ENCODE results near the gene NDUFS5. TPM values are rescaled to one million over a fixed set of nuclear protein-coding genes. Genes with fewer than 3 reads are reported as not detected.
A peak's percentile ranks its signal among the peaks of the same experiment; 100 is the strongest.
"Not testable (repeated sequence)": the region's sequence is repeated elsewhere in the genome, so short reads cannot be mapped to it uniquely, and the experiment has no call there.

NDUFS5 gene
- total RNA-seq, 2 donors from 2014 or later, result 192 to 243 TPM

GRCh38 chr1:39003794-39004193 lies 22.4 kb upstream of the NDUFS5 start:
- no peaks in the 10 kb centered on the region for H3K9me3 ChIP-seq
- intact Hi-C loops (cut with DNase I), result no loop called here
- DNase-seq (no peak), ATAC-seq (no peak)
- TF ChIP-seq POLR2A (IDR thresholded peaks at IDR 0.05) (no peak), CTCF (IDR thresholded peaks at IDR 0.05) (no peak)
- peaks cover 7 to 40% of the 10 kb centered on the region in 2 donors for H3K36me3 ChIP-seq (replicated peaks in 1 of 2; ENCODE audit: insufficient read depth in 1 of 2, low read depth in 2 of 2)
- H3K4me3 ChIP-seq, result no peak overlapping the region
- H3K27me3 ChIP-seq, result no peaks in the 10 kb centered on the region
- WGBS, 2 donors, result 64 to 67% methylated on average over 2 of the region's 2 CpGs
- no peak overlapping the region for H3K27ac ChIP-seq
- no peaks in the 10 kb centered on the region for H3K4me1 ChIP-seq

- Histone ChIP-seq H3K4me3 (no peak overlapping the region), H3K27ac (no peak overlapping the region), H3K9me3 (no peaks in the 10 kb centered on the region), H3K4me1 (no peaks in the 10 kb centered on the region), H3K36me3 (replicated peaks in 1 of 2; ENCODE audit: insufficient read depth in 1 of 2, low read depth in 2 of 2) (peaks cover 7 to 37% of the 10 kb centered on the region in 2 donors), H3K27me3 (no peaks in the 10 kb centered on the region)
- 85% methylated on average over 1 to 2 of the region's 2 CpGs for WGBS, 2 donors
- DNase-seq (no peak), ATAC-seq (no peak)
- TF ChIP-seq CTCF (IDR thresholded peaks at IDR 0.05), result no peak
- no peak for TF ChIP-seq POLR2A (IDR thresholded peaks at IDR 0.05)
- intact Hi-C loops (cut with DNase I), result no loop called here
Measured at GRCh38 chr1:39006287-39006686, 19.9 kb upstream of the NDUFS5 start.

- Histone ChIP-seq H3K4me3 (no peak overlapping the region), H3K27me3 (no peaks in the 10 kb centered on the region), H3K36me3 (replicated peaks in 1 of 2; ENCODE audit: insufficient read depth in 1 of 2, low read depth in 2 of 2) (peaks cover 7 to 31% of the 10 kb centered on the region in 2 donors), H3K4me1 (no peaks in the 10 kb centered on the region), H3K27ac (no peak overlapping the region), H3K9me3 (no peaks in the 10 kb centered on the region)
- intact Hi-C loops (cut with DNase I), result no loop called here
- no peak for DNase-seq
- ATAC-seq, result no peak
- no peak for TF ChIP-seq POLR2A (IDR thresholded peaks at IDR 0.05)
- TF ChIP-seq CTCF (IDR thresholded peaks at IDR 0.05), result no peak
- WGBS, 2 donors, result 91 to 95% methylated on average over 13 of the region's 13 CpGs
Measured at GRCh38 chr1:39006726-39007645, 19.2 kb upstream of the NDUFS5 start.

- H3K9me3 ChIP-seq; H3K4me1 ChIP-seq; H3K4me3 ChIP-seq; ATAC-seq; H3K36me3 ChIP-seq (replicated peaks in 1 of 2; ENCODE audit: insufficient read depth in 1 of 2, low read depth in 2 of 2); H3K27ac ChIP-seq; intact Hi-C loops (cut with DNase I); H3K27me3 ChIP-seq; DNase-seq: not testable (repeated sequence)
- WGBS, 2 donors, result 90 to 91% methylated on average over 8 of the region's 8 CpGs
Measured at GRCh38 chr1:39014956-39015355, 11.2 kb upstream of the NDUFS5 start.

GRCh38 chr1:39016604-39017171 lies 9.5 kb upstream of the NDUFS5 start:
- ATAC-seq (peak; percentile 45), DNase-seq (peak in 1 of 4 donors; percentile 25)
- intact Hi-C loops (cut with DNase I), result no loop called here
- no peaks in the 10 kb centered on the region for H3K27me3 ChIP-seq
- 66 to 77% methylated on average over 9 to 10 of the region's 10 CpGs for WGBS, 2 donors
- H3K36me3 ChIP-seq (replicated peaks in 1 of 2; ENCODE audit: insufficient read depth in 1 of 2, low read depth in 2 of 2), result no peaks in the 10 kb centered on the region
- no peak overlapping the region for H3K4me3 ChIP-seq
- no peaks in the 10 kb centered on the region for H3K4me1 ChIP-seq
- no peaks in the 10 kb centered on the region for H3K9me3 ChIP-seq
- no peak overlapping the region for H3K27ac ChIP-seq
- no peak for TF ChIP-seq POLR2A (IDR thresholded peaks at IDR 0.05)
- TF ChIP-seq CTCF (IDR thresholded peaks at IDR 0.05), result no peak

Data from body of pancreas (tissue), 4 donors.